OCI-LY7 (cell line): Measurements from ENCODE around the gene TCL1A. TPM values are rescaled to one million over a fixed set of nuclear protein-coding genes. Genes with fewer than 3 reads are reported as not detected.

Source experiments
- BruUV-seq: library from RNA; stranded (reverse); fragments of 400-500 nt; replicated peaks from 2 replicates; lab custom pipeline; 2021; lab: Mats Ljungman, UMichigan
- CTCF ChIA-PET: fragments of 300-600 bp; sonication (Branson Sonifier 250); formaldehyde crosslinking; loops from one replicate; lab custom pipeline; 2022; ENCODE audit warnings: antibody characterized with exemption; ENCODE audit not compliant: unreplicated experiment; lab: Charles Lee
- POLR2A ChIA-PET: fragments of 300-600 bp; sonication (Branson Sonifier 250); formaldehyde crosslinking; loops from one replicate; lab custom pipeline; 2022; ENCODE audit warnings: antibody characterized with exemption; lab: Charles Lee
- DNase-seq: peaks from one replicate; pipeline ENCODE4 v3.0.0-alpha.2; 2015; ENCODE audit warnings: low spot score
- H2AFZ ChIP-seq: fragments of 200-600 bp; sonication (generic), shearing (Covaris generic); 2 replicates; pipeline ENCODE4 v1.6.1; 2014; ENCODE audit warnings: mild to moderate bottlenecking, antibody characterized with exemption, low read length, moderate library complexity
- H3K27ac ChIP-seq: fragments of 200-600 bp; sonication (generic); 2 replicates; pipeline ENCODE4 v1.5.1; 2014; ENCODE audit warnings: mixed run types, low read depth, mild to moderate bottlenecking, moderate library complexity, low read length, inconsistent platforms; ENCODE audit not compliant: poor library complexity, severe bottlenecking
- H3K36me3 ChIP-seq: fragments of 200-600 bp; sonication (generic); 2 replicates; pipeline ENCODE4 v1.6.1; 2014; ENCODE audit warnings: mild to moderate bottlenecking, antibody characterized with exemption, low read length, moderate library complexity, mixed read lengths; ENCODE audit not compliant: insufficient read depth
- H3K4me1 ChIP-seq: fragments of 200-600 bp; sonication (generic); 2 replicates; pipeline ENCODE4 v1.5.1; 2014; ENCODE audit warnings: mild to moderate bottlenecking, low read length; ENCODE audit not compliant: insufficient read depth, poor library complexity, severe bottlenecking
- H3K4me2 ChIP-seq: fragments of 200-600 bp; sonication (generic); 2 replicates; pipeline ENCODE4 v1.6.1; 2014; ENCODE audit warnings: mild to moderate bottlenecking, low read length
- H3K4me3 ChIP-seq: fragments of 200-600 bp; sonication (generic); 2 replicates; pipeline ENCODE4 v1.5.1; 2014; ENCODE audit warnings: mild to moderate bottlenecking, low read depth, low read length; ENCODE audit not compliant: poor library complexity, severe bottlenecking
- H3K79me2 ChIP-seq: fragments of 200-600 bp; sonication (generic); 2 replicates; pipeline ENCODE4 v1.6.1; 2016; ENCODE audit warnings: low read depth, mild to moderate bottlenecking, low read length, moderate library complexity, mixed read lengths; ENCODE audit not compliant: insufficient read depth
- H3K9me2 ChIP-seq: fragments of 200-600 bp; sonication (generic); 2 replicates; pipeline ENCODE4 v1.6.1; 2016; ENCODE audit warnings: mild to moderate bottlenecking, low read length, mixed read lengths; ENCODE audit not compliant: insufficient read depth
- H3K9me3 ChIP-seq: fragments of 200-600 bp; sonication (generic); 2 replicates; pipeline ENCODE4 v1.6.1; 2014; ENCODE audit warnings: mild to moderate bottlenecking, mixed run types, low read length, mixed read lengths
- H4K20me1 ChIP-seq: fragments of 200-600 bp; sonication (generic); 2 replicates; pipeline ENCODE4 v1.6.1; 2014; ENCODE audit warnings: mild to moderate bottlenecking, antibody characterized with exemption, low read length, moderate library complexity, mixed read lengths; ENCODE audit not compliant: insufficient read depth
- CTCF ChIP-seq: fragments of 200-600 bp; sonication (generic); conservative IDR thresholded peaks from 2 replicates; pipeline ENCODE4 v1.5.1; 2014; ENCODE audit warnings: mild to moderate bottlenecking, antibody characterized with exemption, low read length, moderate library complexity, mixed read lengths
- EZH2phosphoT487 ChIP-seq: fragments of 200-600 bp; sonication (generic); IDR thresholded peaks from 2 replicates; pipeline ENCODE4 v1.6.1; 2018; ENCODE audit warnings: low read depth, borderline replicate concordance, mild to moderate bottlenecking, mixed run types, antibody characterized with exemption, low read length, moderate library complexity, mixed read lengths
- intact Hi-C: fragments of 100-400 bp; cut with micrococcal nuclease; formaldehyde crosslinking; loops from one replicate; pipeline ENCODE4 v1.10.0; 2022; ENCODE audit not compliant: unreplicated experiment
- total RNA-seq, 2 experiments: library from RNA; depleted of rRNA in 1 of 2; stranded (reverse); fragments of >200 nt in 1 of 2; shearing (Covaris generic) in 1 of 2; gene quantifications; 2 replicates each; pipeline ENCODE4 v1.2.3, GENCODE V29; 2014 to 2022

Gene TCL1A
- total RNA-seq, 2 experiments from 2014 or later = 574 to 1,441 TPM

- Histone ChIP-seq H3K9me3 (no peaks in the 10 kb centered on the region), H4K20me1 (no peaks in the 10 kb centered on the region), H3K79me2 (no peaks in the 10 kb centered on the region), H3K9me2 (no peaks in the 10 kb centered on the region), H3K27ac (peak overlapping the region; percentile 100), H3K4me1 (peaks cover 85% of the 10 kb centered on the region), H2AFZ (peak overlapping the region; percentile 44; the same call in 1 of the 2 replicates), H3K4me2 (peak overlapping the region; percentile 73), H3K4me3 (peak overlapping the region; percentile 49), H3K36me3 (peaks cover 8% of the 10 kb centered on the region)
- DNase-seq = peak; percentile 95
- no peak for TF ChIP-seq CTCF
- TF ChIP-seq EZH2phosphoT487 = no peak
- POLR2A ChIA-PET = interaction anchor here (0.6 to 12.5 kb wide), 11 partner anchors 9 to 212 kb away, joined by 3 to 235 read pairs (median 5); partner anchors contain the start of gene TCL1B
- intact Hi-C loops = loop anchor here (1.0 to 5.0 kb wide), 3 partner anchors 16 to 76 kb away; no protein-coding TSS in a partner anchor
- CTCF ChIA-PET = interaction anchor here (1.4 to 1.5 kb wide), 2 partner anchors 29 to 78 kb away, joined by 3 to 7 read pairs; no protein-coding TSS in a partner anchor
- no TSS peak for BruUV-seq
These were observed 18.0 kb downstream of the TCL1A start for GRCh38 chr14:95695913-95696312.

- ChIA-PET CTCF (interaction anchor here (0.6 to 1.5 kb wide), 2 partner anchors 79 to 88 kb away, joined by 3 read pairs; no protein-coding TSS in a partner anchor), POLR2A (interaction anchor here (0.7 to 12.5 kb wide), 7 partner anchors 9 to 76 kb away, joined by 3 to 235 read pairs (median 5); no protein-coding TSS in a partner anchor)
- H3K9me2 ChIP-seq = no peaks in the 10 kb centered on the region
- no peaks in the 10 kb centered on the region for H3K79me2 ChIP-seq
- no peak for TF ChIP-seq EZH2phosphoT487
- TF ChIP-seq CTCF = no peak
- H3K36me3 ChIP-seq = peaks cover 8% of the 10 kb centered on the region
- no TSS peak for BruUV-seq
- peak overlapping the region; percentile 100 for H3K27ac ChIP-seq
- intact Hi-C loops = loop anchor here (5.0 kb wide), 1 partner anchor 77 kb away; no protein-coding TSS in a partner anchor
- H2AFZ ChIP-seq = no peak overlapping the region
- H4K20me1 ChIP-seq = no peaks in the 10 kb centered on the region
- H3K4me3 ChIP-seq = no peak overlapping the region
- H3K4me1 ChIP-seq = peaks cover 76% of the 10 kb centered on the region
- H3K4me2 ChIP-seq = peak overlapping the region; percentile 73
- no peak for DNase-seq
- H3K9me3 ChIP-seq = no peaks in the 10 kb centered on the region
These were observed 18.9 kb downstream of the TCL1A start for GRCh38 chr14:95695051-95695450.

GRCh38 chr14:95692109-95692508, 21.8 kb downstream of the TCL1A start:
- Histone ChIP-seq H3K36me3 (peaks cover 8% of the 10 kb centered on the region), H3K4me1 (peaks cover 50% of the 10 kb centered on the region), H3K4me2 (no peak overlapping the region), H3K27ac (no peak overlapping the region), H4K20me1 (no peaks in the 10 kb centered on the region), H3K9me3 (no peaks in the 10 kb centered on the region), H2AFZ (no peak overlapping the region), H3K9me2 (no peaks in the 10 kb centered on the region), H3K4me3 (no peak overlapping the region), H3K79me2 (no peaks in the 10 kb centered on the region)
- CTCF ChIA-PET = no interaction called here
- intact Hi-C loops = no loop called here
- no TSS peak for BruUV-seq
- TF ChIP-seq CTCF (no peak), EZH2phosphoT487 (no peak)
- DNase-seq = no peak
- POLR2A ChIA-PET = interaction anchor here (12.5 kb wide), 1 partner anchor 27 kb away, joined by 235 read pairs; no protein-coding TSS in a partner anchor
